ENCODE results near the gene TUBG2. TPM values are rescaled to one million over a fixed set of nuclear protein-coding genes. Genes with fewer than 3 reads are reported as not detected.

TUBG2 gene
- total RNA-seq, 1 donor: 2.2 TPM

- no peak overlapping the region for H3K4me3 ChIP-seq (ENCODE audit: low read length)
- peaks cover 30% of the 10 kb centered on the region for H3K4me1 ChIP-seq (ENCODE audit: insufficient read depth, low read length)
- peaks cover 42% of the 10 kb centered on the region for H3K27me3 ChIP-seq (ENCODE audit: insufficient read depth, low read length)
- H3K9me3 ChIP-seq (ENCODE audit: low read depth, low read length): no peaks in the 10 kb centered on the region
Measured at GRCh38 chr17:42669977-42670788, 11.1 kb downstream of the TUBG2 start.

DNA sequence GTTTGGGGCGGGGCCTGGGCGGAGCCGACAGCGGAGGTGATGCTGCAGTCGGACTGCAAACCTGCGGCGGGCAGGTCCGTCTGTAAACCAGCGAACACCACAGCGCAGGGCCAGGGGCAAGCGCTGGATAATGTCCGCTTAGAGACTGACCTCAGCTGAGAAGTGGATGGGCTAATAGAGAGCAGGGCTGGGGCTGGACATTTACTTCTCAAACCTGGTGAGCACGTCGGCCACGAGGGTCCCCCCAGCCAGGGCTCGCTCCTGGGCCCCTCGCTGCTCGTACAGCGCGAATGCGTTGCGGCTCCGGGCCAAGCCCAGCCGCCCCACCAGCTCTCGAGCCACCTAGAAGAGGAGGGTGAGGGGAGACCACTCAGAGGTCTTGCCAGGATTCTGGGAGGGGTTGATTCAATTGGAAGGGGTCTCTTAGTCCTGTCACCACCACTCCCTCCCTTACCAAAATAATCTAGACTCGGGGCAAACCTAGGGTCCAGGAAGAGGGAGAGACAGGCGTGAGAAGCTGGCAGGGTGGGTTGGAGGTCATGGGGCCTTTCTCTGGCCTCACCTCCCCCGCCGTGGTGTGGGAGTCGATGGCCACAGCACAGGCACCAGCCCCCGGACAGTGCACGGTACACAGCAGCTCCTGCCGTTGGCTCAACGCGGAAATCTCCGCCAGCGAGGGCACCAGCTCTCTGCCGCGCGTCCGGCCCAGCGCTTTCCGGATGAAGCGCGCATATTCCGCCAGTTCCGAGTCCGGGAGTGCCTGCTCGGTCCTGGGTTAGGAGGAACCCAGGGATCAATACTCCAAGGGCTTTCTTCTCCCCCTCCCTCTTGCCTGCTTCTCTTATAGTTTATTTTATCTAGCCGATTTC is 11.9 kb downstream of the TUBG2 start:
- peaks cover 39% of the 10 kb centered on the region for H3K4me1 ChIP-seq (ENCODE audit: insufficient read depth, low read length)
- no peak overlapping the region for H3K4me3 ChIP-seq (ENCODE audit: low read length)
- no peaks in the 10 kb centered on the region for H3K9me3 ChIP-seq (ENCODE audit: low read depth, low read length)
- peaks cover 50% of the 10 kb centered on the region for H3K27me3 ChIP-seq (ENCODE audit: insufficient read depth, low read length)

DNA sequence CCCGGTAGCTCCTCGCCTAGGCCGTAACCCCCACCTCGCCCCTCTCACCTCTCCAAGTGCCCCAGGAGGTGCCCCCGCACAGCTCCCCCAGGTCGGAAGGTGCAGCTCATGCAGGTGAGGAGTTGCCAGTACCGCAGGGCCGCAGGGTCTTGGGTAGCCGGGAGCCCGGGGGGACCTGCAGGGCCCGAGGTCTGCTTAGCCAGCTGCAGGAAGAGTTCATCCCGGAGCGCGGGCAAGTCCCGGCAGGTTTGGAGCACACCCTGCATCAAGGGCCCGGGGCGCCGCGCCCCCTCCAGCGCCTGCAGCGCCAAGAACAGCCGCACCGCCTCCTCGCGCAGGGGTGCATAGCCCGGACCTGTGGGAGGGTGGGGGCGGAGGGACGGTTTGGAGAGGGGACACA is 13.0 kb downstream of the TUBG2 start:
- Histone ChIP-seq H3K9me3 (ENCODE audit: low read depth, low read length) (no peaks in the 10 kb centered on the region), H3K27me3 (ENCODE audit: insufficient read depth, low read length) (peaks cover 56% of the 10 kb centered on the region), H3K4me1 (ENCODE audit: insufficient read depth, low read length) (peaks cover 47% of the 10 kb centered on the region), H3K4me3 (ENCODE audit: low read length) (no peak overlapping the region)

GRCh38 chr17:42673266-42673884 is 14.3 kb downstream of the TUBG2 start:
- no peak overlapping the region for H3K4me3 ChIP-seq (ENCODE audit: low read length)
- H3K9me3 ChIP-seq (ENCODE audit: low read depth, low read length): no peaks in the 10 kb centered on the region
- peaks cover 56% of the 10 kb centered on the region for H3K27me3 ChIP-seq (ENCODE audit: insufficient read depth, low read length)
- peaks cover 57% of the 10 kb centered on the region for H3K4me1 ChIP-seq (ENCODE audit: insufficient read depth, low read length)

- Histone ChIP-seq H3K27me3 (ENCODE audit: insufficient read depth, low read length) (peaks cover 56% of the 10 kb centered on the region), H3K4me3 (ENCODE audit: low read length) (no peak overlapping the region), H3K9me3 (ENCODE audit: low read depth, low read length) (no peaks in the 10 kb centered on the region), H3K4me1 (ENCODE audit: insufficient read depth, low read length) (peaks cover 64% of the 10 kb centered on the region)
Measured at GRCh38 chr17:42673885-42674754, 15.0 kb downstream of the TUBG2 start.

DNA sequence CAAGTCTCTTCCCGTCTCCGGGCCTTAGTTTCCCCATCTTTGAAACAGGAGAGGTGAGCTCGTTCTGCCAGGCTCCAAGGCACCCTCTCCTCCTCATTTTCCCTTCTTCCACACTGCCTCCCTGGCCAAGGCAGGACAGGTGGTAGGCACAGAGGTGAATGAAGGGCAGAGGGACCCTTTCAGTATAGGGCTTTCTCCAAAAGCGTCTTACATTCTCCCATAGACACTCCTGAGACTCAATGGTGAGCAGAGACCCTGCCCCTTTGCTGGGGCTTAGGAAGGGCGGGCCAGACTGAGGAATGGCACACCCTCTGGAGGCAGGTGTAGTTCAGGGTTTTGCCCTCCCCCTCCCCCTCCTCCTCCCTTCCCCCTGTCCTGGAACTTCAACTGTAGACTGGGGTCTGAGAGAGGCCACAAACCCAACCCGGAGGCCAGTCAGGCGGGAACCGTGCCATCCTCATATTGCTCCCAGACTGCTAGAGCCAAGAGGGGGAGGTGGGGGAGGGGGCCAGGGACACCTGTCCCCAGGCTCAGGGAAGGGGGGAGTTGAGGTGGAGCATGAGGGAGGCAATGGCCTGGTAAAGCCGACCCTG is 15.8 kb downstream of the TUBG2 start:
- Histone ChIP-seq H3K4me3 (ENCODE audit: low read length) (no peak overlapping the region), H3K27me3 (ENCODE audit: insufficient read depth, low read length) (peaks cover 56% of the 10 kb centered on the region)

GRCh38 chr17:42675348-42675964 is 16.4 kb downstream of the TUBG2 start:
- Histone ChIP-seq H3K4me3 (ENCODE audit: low read length) (no peak overlapping the region), H3K9me3 (ENCODE audit: low read depth, low read length) (no peaks in the 10 kb centered on the region), H3K27me3 (ENCODE audit: insufficient read depth, low read length) (peaks cover 56% of the 10 kb centered on the region), H3K4me1 (ENCODE audit: insufficient read depth, low read length) (peaks cover 75% of the 10 kb centered on the region)

More for the DNA sequence above, 15.8 kb downstream of the TUBG2 start:
- Histone ChIP-seq H3K4me1 (ENCODE audit: insufficient read depth, low read length) (peaks cover 72% of the 10 kb centered on the region), H3K9me3 (ENCODE audit: low read depth, low read length) (no peaks in the 10 kb centered on the region)

GRCh38 chr17:42675965-42676423 is 16.9 kb downstream of the TUBG2 start:
- Histone ChIP-seq H3K4me3 (ENCODE audit: low read length) (peak overlapping the region; percentile 43), H3K4me1 (ENCODE audit: insufficient read depth, low read length) (peaks cover 72% of the 10 kb centered on the region), H3K27me3 (ENCODE audit: insufficient read depth, low read length) (peaks cover 53% of the 10 kb centered on the region), H3K9me3 (ENCODE audit: low read depth, low read length) (no peaks in the 10 kb centered on the region)

DNA sequence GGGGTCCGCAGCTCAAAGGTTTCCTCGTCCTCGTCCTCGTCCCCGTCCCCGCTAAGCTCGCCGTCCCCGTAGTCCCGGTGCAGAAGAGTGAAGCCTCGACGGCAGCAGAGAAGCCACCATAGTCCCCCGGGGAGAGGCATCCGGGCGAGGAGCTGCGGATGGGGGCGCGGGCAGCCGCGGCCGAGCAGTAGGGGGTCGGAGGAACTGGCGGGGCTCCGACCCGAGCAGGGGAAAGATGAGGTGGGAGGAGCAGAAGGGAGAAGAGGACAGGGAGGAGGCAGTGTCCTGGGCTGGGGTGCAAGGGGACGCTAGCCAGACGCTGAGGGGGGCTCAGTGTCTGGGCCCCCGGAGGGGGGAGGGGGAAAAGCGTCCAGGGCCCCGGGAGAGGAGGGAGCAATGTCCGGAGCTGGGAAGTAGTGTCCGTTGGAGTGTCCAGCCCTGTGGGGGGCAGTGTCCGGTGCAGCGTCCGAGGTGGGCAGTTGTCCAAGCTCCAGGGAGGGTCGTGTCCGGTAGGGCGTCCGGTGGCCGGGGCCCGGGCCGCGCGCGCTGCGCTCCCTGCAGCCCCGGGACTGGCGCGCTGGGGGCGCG is 17.4 kb downstream of the TUBG2 start, which contains the start of gene PLEKHH3:
TSS of gene PLEKHH3 (minus strand) at position 571 of the 588 bp plus-strand sequence. CDS start at position 140, 431 bp downstream.
- Histone ChIP-seq H3K9me3 (ENCODE audit: low read depth, low read length) (no peaks in the 10 kb centered on the region), H3K4me3 (ENCODE audit: low read length) (peak within 1 kb of the TSS; percentile 52), H3K27me3 (ENCODE audit: insufficient read depth, low read length) (peaks cover 51% of the 10 kb centered on the region), H3K4me1 (ENCODE audit: insufficient read depth, low read length) (peaks cover 71% of the 10 kb centered on the region)

GRCh38 chr17:42677012-42677857 is 18.2 kb downstream of the TUBG2 start:
- no peaks in the 10 kb centered on the region for H3K9me3 ChIP-seq (ENCODE audit: low read depth, low read length)
- peak overlapping the region; percentile 52 for H3K4me3 ChIP-seq (ENCODE audit: low read length)
- H3K4me1 ChIP-seq (ENCODE audit: insufficient read depth, low read length): peaks cover 76% of the 10 kb centered on the region
- peaks cover 51% of the 10 kb centered on the region for H3K27me3 ChIP-seq (ENCODE audit: insufficient read depth, low read length)

DNA sequence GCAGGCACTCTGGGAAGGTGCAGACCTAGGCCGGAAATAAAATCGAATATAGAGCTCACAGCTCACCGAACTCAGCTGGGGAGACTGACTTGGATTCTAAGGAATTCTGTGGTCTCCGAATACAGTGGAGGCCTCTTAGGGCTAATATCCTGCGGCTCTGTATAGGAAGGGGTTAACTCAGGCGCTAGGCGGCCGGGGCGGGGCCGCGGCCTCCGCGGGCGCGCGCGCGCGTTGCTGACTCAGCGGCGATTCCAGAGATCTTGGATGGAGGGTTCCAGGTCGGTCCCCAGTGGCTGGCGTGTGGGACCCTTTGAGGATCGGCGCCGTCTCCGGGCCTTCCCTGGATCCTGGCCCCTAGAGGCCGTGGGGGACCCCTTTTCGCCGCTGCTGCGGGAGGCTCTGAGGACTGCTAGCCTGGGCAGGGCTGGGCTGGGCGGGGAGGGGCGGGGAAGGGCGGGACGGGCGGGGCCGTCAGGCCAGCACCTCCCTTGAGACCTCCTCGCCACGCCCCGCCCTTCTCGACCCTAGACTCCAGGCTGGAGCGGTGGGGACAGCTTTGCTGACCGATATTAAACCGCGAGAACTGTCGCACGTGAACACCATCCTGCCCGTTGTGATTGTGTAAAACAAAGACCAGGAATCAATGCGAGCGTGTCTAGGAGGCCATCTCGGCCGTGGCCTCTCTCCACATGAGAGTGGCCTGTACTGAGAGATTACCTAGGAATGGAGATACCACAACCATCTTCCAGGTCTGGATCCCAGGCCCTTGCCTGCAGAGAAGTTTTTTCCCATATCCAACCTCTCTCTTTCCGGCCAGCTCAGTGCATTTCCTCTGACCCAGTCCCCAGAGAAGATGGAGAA is 19.1 kb downstream of the TUBG2 start:
- Histone ChIP-seq H3K4me3 (ENCODE audit: low read length) (peak overlapping the region; percentile 52), H3K27me3 (ENCODE audit: insufficient read depth, low read length) (peaks cover 51% of the 10 kb centered on the region), H3K4me1 (ENCODE audit: insufficient read depth, low read length) (peaks cover 85% of the 10 kb centered on the region), H3K9me3 (ENCODE audit: low read depth, low read length) (no peaks in the 10 kb centered on the region)
